Choroid plexus epithelial cell (primary cell): ENCODE data around the gene SRMS.

Experiments
- DNase-seq: peaks from one replicate; pipeline ENCODE4 v3.0.0-alpha.2; 2010; ENCODE audit warnings: low read depth
- H3K4me3 ChIP-seq: 2 replicates; pipeline ENCODE4 v1.5.1; 2011; ENCODE audit warnings: low read depth, mild to moderate bottlenecking, control low read depth, low read length, moderate library complexity
- TF ChIP-seq, protein P1 (sequence below): conservative IDR thresholded peaks from 2 replicates; pipeline ENCODE4 v1.5.1; 2011; ENCODE audit warnings: low read depth, mild to moderate bottlenecking, control low read depth, inconsistent platforms, low read length, moderate library complexity

SRMS gene

DNA sequence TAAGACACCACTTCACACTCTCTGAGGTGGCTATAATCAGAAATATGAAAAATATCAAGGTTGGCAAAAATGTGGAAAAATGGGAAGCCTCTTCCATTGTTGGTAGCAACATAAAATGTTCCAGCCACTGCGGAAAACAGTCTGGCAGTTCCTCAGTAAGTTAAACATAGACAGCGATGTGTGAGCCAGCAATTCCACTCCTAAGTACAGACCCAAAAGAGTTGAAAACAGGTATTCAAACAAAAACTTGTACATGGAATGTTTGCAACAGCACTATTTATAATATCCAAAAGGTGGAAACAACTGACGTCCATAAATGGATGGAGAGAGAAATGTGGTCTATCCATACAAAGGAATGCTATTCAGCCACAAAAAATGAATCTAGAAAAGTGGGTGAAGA is 34.3 kb downstream of the SRMS start:
- no peak overlapping the region for H3K4me3 ChIP-seq
- TF ChIP-seq, protein P1, sequence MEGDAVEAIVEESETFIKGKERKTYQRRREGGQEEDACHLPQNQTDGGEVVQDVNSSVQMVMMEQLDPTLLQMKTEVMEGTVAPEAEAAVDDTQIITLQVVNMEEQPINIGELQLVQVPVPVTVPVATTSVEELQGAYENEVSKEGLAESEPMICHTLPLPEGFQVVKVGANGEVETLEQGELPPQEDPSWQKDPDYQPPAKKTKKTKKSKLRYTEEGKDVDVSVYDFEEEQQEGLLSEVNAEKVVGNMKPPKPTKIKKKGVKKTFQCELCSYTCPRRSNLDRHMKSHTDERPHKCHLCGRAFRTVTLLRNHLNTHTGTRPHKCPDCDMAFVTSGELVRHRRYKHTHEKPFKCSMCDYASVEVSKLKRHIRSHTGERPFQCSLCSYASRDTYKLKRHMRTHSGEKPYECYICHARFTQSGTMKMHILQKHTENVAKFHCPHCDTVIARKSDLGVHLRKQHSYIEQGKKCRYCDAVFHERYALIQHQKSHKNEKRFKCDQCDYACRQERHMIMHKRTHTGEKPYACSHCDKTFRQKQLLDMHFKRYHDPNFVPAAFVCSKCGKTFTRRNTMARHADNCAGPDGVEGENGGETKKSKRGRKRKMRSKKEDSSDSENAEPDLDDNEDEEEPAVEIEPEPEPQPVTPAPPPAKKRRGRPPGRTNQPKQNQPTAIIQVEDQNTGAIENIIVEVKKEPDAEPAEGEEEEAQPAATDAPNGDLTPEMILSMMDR: no peak
- DNase-seq: no peak

DNA sequence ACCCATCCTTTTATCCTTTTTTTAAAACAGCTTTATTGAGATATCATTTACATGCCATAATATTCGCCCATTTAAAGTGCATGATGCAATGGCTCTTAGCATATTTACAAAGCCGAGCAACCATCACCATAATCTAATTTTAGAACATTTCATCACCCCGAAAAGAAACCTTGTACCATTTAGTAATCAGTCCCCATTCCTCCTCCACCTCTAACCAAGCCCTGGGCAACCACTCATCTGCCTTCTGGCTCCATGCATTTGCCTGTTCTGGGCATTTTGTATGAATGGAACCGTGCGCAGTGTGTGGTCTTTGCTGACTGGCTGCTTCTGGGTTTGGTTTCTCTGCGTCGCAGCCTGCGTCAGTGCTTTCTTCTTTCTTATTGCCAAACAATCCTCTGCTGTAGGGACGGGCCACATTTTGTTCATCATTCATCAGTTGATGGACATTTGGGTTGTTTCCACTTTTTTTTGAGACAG is 38.4 kb downstream of the SRMS start:
- TF ChIP-seq, protein P1: no peak
- H3K4me3 ChIP-seq: no peak overlapping the region
- DNase-seq: no peak

DNA sequence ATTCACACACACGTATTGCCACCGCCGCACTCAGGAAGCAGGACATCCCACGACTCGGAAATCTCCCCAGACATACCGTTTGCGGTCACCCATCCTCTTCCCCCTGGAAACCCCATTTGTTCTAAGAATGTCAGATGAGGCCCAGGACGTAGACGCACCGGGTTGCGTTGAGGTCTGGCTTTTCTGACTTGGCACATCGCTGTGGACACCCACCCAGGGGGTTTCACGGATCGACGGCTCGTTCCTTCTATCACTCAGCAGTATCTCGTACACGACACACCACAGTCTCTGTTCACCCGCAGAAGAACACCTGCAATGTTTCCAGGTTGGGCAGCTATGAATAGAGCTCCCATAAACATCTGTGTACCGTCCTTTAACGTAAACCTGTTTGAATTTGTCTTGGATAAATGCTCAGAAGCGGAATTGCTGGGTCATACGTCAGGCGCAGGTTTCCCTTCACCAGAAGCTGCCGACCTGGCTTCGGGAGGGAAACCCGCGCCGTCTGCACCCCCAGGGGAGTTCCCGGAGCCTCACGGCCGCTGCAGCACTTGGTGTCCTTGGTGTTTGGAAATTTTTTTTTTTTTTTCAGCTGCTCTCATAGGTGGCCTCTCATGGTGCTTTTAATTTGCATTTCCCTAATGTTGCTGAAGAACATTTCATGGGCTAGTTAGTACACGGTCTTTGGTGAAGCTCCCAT is 39.3 kb downstream of the SRMS start:
- no peak for DNase-seq
- TF ChIP-seq, protein P1: no peak
- H3K4me3 ChIP-seq: no peak overlapping the region

DNA sequence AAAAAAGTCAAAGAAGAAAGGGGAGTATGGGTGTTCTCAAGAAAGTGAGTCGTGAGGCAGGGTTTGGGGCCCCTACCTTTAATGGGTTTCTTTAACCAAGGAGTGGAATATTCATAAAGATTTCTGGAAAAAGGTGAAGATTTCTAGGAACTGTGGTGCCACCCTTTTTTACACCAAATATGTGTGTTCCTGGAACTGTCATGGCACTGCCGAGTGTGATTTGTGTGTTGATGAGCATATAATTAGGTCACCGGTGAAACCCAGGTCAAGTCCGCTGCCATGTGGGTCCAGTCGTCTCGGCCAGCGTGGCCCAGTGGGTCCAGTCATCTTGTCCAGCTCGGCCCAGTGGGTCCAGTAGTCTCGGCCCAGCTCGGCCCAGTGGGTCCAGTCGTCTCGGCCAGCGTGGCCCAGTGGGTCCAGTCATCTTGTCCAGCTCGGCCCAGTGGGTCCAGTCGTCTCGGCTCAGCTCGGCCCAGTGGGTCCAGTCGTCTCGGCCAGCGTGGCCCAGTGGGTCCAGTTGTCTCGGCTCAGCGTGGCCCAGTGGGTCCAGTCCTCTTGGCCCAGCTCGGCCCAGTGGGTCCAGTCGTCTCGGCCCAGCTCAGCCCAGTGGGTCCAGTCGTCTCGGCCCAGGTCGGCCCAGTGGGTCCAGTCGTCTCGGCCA is 40.3 kb downstream of the SRMS start:
- TF ChIP-seq, protein P1: no peak
- DNase-seq: no peak
- no peak overlapping the region for H3K4me3 ChIP-seq

DNA sequence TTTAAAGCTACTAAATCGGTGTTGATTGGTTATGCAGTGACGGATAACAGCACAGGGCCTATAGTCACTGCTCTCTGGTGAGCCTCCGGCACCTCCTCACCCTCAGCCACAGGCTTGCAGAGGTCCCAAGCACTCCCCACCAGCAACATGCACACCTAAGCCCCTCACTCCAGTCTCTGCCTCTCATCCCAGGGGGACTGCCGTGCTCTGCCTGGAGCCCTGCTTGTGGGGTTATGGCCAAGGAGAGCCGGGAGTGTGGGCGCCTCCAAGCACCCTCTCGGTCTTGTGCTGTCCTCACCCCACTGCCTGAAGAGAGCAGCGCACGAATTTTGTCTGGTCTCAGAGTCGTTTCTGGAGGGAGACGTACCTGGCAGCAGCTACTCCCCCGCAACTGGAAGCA is 41.8 kb downstream of the SRMS start:
- no peak for DNase-seq
- TF ChIP-seq, protein P1: no peak
- H3K4me3 ChIP-seq: no peak overlapping the region

DNA sequence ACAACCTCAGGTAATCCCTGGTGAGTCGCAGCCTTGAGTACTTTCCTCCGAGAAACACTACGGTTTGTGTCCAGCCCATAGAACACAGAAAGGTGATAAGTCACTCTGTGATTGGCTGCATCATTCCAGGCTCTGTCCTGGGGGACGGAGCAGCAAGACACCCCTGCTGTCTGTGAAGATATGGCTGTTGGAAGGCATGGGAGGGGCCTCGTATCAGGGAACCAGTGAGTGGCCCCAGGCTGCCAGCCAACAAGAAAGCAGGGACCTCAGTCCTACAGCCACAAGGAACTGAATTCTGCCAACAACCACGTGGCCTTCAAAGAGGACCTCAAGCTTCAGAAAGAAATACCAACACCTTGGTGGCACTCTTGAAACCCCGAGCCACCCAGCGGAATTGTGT is 42.3 kb downstream of the SRMS start:
- H3K4me3 ChIP-seq: no peak overlapping the region
- TF ChIP-seq, protein P1: no peak
- no peak for DNase-seq

DNA sequence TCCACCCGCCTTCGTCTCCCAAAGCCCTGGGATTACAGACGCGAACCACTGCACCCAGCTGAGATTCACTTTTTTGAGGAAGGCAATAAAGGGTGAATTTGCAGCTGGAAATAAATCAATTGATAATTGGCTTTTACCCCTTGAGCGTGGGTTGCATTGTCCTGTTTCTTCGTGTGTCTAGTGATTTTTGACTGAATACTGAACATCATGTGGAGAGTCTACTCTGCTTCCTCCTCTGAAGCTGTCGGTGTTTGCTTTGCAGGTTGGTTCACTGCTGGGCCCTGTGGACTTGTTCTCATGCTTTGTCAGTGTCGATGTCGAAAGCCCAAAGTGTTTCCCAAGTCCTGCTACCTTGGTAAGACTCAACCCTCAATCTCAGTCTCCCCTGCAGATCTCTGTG is 42.9 kb downstream of the SRMS start:
- H3K4me3 ChIP-seq: no peak overlapping the region

More for the DNA sequence above, 42.9 kb downstream of the SRMS start:
- TF ChIP-seq, protein P1: no peak
- DNase-seq: no peak
